GM18907 (cell line): Measurements from ENCODE around the gene DOCK4.

Source experiments
- ATAC-seq: cut with Tn5 transposase; IDR thresholded peaks from one replicate; pipeline ENCODE4 v1.9.1; 2021; ENCODE audit warnings: mild to moderate bottlenecking, moderate library complexity; ENCODE audit not compliant: unreplicated experiment

Gene DOCK4

DNA sequence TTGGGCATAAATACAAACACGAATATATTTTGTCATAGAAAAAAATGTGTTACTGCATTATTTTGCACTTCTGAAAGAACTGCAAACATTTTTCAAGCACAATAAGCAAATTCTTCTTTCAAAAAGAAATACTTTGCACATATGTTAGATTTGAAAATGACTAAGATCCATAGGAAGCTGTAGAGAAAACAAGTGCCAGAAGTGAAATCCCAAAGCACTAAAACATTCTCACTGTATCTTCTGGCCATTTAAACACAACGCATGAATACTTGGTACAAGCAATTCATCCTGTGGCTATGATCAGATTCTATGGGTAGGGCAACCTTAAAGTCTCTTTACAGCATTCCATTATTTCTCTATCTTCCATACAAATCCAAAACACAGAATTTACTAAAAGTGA, 418.5 kb downstream of the DOCK4 start:
- no peak for ATAC-seq

DNA sequence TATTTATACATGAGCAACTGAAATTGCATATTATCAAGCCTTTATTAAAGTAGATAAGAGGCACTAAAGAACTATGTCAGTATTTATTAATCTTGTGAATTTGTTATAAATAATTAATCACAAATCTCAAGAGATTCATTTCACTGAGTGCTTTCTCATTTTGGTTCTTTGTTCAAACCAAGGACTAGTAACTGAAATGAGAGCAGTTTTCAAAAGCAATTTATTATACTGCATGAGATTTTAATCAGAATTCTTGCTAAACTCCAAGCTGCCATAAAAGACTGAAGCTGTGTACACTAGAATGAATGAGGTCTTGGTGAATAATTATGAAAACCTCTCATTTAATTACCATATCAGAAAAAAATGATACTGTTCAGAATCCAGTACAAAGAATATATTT, 419.1 kb downstream of the DOCK4 start:
- ATAC-seq: no peak

DNA sequence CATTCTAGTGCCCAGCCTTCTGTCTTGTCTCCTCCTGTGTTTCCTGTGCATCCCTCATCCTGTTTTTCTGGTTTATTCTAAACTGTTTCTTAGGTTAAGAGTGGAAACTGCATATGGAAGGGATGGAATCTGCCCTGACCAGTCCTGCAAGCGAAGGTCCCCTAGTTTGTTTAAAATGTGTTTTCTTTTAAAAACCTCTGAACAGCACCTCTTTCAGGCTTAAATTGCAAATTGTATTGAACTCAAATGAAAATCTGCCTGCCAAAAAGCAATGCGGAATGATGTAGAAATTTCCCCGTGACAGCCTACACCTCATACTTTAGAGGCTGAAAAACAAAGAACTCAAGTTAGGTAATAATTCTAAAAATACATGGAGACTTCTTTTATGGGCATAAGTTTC, 421.1 kb downstream of the DOCK4 start:
- ATAC-seq: no peak

DNA sequence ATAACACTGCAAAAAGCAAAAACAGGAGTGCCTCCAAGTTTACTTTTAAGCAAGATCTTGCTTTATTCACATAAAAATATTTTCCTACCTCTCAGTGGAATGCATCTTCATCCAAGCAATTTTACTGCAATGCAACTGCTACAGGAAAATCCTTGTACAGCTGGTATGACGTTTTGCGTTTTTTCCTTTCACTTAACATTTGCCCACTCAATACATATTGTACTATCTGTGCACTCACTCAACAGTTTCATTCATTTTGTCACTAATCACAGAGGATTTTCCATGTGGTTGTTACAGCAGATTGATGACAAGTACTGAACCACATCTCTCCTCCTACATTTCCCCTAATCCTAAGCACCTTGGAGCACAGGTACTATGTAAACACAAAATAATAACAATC, 421.9 kb downstream of the DOCK4 start:
- no peak for ATAC-seq

DNA sequence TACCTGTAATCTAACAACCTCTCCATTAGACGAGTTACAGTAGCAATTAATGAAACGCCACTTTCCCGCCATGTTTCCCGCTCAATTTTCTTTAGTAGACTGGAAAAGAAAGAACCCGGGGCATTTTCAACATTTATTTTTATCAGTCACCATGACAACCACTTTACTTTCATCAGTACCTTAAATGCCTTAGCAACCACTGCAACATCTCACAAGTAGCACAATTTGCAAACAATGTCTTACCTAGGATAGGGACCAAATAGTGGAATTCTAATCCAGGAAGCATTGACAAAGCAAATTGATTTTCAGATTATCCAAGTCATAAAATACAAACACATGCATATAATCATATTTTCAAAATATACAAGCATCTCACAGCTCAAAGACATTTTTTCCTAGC, 422.3 kb downstream of the DOCK4 start:
- no peak for ATAC-seq

DNA sequence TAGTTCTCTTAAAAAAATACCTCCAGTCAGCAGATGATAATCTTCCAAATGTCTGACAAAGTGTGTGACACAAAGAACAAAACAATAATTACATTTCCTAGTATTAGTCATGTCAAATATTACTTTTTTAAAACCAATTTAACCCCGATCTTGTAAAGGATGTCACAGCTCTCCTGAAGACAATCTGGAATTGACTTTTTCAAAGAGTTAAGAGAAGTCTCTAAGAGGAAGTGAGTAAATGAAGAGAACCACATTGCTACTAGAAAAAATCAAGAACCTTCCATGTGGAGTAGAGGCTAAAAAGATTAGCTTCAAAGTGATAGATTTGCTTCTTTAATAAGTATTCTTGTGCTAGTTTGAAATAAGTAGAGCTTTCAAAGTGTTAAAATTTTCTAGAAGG, 425.7 kb downstream of the DOCK4 start:
- no peak for ATAC-seq

DNA sequence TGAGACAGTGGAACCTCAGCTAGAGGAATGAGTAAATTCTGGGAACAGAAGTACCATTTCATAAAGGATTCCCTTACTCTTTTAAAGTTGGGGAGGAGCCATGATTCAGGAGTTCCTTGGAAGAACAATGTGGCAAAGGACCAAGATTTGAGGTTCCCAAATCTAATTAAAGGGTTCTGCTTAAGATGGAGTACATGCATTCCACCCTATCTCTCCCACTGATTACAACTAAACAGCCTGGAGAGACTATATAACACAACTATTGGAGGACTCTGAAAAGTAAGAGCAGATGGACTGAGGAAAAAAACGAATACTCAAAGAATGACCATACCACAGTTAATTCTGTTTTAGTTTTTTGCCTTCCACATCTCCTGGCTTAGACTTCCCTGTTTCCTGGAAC, 431.0 kb downstream of the DOCK4 start:
- ATAC-seq: no peak

DNA sequence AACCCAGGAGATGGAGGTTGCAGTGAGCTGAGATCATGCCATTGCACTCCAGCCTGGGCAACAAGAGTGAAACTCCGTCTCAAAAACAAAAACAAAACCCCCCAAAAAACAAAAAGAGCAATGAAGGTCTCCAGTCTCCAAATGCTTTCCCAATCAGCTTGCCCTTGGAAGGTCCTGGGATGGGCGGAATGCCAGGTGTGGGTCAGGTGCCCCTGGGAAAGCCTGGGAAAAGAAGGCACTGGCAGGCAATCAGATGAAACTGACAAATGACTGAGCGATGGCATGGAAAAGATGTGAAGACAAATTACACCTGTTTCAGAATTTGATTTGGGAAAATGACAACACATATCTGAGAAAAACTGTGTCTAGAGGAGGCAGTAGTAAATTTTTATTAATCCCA, 433.5 kb downstream of the DOCK4 start:
- no peak for ATAC-seq

DNA sequence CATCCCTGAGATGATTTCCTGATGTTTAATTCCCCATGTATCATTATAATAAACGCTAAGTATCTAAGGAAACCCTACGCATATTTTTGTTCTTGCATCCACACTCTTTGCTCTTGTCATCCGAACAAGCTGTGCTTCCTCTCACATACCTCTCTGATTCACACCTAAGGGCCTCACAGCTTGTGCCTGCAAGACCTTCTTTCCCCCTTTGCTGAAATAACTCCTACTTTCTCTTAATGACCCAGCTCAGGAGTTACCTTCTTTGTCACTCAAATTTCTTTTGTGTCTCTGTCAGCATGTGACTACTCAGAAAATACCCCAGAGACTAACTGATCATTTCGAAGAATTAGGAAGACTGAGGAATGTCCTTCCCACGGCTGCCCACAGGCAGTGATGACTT, 434.6 kb downstream of the DOCK4 start:
- ATAC-seq: no peak

DNA sequence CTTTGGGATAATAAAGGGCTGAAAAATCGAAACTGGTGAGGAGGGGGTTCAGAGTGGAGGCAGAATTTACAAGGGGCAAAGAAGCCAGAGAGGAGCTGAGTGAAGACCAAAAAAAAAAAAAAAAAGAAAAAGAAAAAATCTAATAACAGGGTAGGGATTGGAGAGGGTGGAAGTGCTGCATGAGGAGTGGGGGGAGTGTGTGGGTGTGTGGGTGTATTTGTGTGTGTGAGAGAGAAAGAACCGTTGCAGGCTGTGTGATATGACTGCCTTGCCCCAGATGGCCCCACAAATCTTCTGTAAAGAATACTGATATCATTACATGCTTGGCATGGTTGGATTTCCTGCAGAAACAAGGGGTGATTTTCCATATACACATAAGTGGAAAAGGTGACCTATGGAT, 436.1 kb downstream of the DOCK4 start:
- ATAC-seq: no peak

DNA sequence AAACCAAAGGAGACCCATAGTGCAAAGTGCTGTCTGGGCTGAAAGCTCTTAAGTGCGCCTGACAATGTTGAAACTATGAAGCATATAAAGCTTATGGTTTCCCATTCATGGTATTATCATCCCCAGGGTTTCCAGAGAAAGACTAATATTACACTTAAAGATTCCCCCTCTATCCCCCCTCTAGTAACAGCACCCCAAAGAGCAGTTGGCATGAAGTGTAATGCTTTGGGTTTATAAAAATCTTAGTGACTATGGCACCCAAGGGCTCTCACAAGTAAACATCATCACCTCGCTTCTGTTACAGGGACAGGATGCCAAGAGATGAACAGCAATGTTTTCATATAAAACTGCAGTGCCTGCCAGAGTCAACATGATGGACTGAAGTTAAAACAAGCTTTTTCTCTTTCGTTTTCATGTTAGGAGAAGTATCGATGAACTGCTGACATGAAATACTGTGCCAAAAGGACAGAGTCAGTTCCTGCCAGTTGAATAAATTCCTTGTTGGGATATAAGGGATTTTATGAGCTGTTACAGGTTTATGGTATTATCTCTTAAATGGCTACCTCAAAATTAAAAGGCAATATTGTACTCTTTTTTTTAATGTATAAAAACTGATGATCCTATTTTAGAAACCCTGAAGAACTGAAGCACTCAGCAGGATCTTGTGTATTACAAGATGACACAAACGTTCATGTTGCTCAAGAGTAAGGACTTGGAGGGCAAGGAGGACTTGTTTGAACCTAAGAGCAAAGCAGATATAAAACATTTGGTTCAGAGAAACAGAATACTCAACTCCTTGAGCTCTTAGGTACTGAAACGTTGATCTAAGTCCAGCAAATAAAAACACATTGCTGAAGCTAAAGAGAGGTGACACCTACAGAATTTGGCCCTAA, 440.2 kb downstream of the DOCK4 start:
- no peak for ATAC-seq

DNA sequence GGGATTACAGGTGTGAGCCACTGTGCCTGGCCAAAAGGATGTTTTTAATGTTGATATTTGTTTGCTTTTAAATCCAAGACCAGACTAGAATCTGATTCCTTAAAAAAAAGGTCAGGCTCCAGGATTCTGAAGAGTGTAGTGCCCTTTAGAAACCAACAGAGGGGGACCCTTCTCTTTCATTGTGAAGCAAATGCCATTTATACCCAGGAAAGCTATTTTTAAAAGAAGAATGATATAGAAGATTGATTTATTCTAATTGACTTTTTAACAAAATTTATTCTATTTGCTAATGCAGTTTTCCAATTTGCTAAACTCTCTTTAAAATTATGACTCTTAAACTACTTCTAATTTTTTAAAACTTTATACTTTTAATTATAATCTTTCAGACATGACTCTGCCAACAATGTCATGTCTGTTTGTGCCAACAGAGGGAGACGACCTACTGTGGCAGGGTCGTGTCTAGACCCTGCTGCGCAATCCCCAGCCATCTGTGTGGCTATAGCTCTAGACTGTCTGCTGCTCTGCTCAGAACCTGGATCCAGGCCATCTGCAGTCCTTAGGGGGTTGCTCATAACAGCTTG, 442.9 kb downstream of the DOCK4 start:
- ATAC-seq: peak; percentile 63

DNA sequence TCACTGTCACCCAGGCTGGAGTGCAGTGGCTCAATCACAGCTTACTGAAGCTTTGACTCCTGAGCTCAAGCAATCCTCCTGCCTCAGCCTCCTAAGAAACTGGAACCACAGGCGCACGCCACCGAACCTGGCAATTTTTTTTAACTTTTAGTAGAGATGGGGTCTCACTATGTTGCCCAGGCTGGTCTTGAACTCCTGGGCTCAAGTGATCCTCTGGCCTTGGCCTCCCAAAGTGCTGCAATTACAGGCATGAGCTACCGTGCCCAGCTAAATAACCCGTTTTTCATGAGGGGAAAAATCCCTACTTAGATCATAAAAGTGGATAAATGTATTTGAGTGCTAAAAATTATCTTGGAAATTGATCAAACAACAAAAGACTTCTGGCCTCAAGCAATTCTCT, 443.4 kb downstream of the DOCK4 start:
- ATAC-seq: no peak

DNA sequence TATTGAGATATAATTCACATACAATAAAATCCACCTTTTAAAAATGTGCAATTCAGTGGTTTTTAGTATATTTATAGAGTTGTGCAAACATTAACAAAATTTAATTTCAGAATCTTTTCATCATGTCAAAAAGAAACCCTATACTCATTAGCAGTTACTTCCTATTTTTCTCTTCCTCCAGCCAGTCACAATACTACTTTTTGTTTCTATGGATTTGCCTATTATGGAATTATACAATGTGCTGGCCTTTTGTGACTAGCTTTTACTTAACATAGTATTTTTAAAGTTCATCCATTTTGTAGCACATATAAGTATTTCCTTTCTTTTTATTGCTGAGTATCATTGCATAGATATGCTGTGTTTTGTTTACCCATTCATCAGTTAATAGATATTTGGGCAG, 444.0 kb downstream of the DOCK4 start:
- no peak for ATAC-seq

DNA sequence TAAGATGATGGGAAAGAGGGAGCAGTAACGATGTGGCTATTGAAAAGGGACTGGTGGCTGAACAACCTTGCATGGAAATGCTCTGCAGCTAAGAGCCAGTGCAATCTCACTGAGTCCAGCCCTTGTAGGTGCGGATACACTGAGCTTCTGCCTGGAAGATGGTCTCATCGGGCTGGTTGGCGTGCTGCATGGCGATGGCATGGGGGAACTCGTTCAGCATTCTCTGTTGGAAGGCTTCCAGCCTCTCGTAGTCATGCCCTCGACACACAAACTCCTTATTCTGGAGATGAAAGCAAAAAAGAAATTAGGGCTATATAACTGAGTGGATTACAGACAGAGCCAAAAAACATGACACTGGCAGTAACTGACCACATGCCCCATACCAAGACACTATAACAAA, 446.2 kb downstream of the DOCK4 start:
- no peak for ATAC-seq

DNA sequence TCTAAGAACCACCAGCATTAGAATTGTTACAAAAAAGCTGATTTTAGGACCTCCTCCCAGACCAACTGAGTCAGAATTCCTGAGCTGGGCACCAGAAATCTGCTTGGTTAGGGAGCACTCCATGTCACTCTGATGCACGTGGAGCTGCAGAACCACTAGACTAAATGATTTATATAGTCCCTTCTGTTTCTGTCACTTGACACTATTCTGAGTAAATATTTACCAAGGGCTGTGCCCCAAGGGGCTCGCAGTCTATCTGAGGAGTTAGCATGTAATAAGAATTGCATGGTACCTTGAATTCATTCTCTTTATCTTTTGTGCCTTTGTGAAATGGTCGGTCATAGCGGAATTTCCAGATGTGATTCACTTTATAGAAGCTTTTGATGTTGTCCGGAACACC, 447.9 kb downstream of the DOCK4 start:
- no peak for ATAC-seq

DNA sequence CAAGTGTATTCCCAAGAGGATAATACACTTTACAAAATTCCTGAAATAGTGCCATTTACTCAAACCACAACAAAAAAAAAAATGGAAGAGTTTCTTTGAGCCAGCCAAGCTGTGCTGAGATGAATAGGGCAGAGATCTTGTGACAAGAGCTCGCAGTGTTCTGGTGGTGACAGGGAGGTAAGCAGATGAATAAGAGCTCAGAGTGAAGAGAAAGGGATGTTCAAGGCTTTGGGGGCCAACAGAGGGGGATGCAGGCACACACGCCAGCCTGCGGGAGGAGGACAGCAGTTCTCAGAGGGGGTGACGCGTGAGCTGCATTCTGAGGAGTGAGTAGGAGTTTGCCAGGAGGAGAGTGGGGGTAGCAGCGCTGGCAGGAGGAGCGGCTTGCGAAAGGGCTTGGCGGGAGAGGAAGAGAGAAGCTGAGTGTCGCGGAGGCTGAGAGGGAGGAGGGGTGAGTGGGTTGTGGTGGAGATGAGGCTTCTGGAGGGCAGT, 449.5 kb downstream of the DOCK4 start:
- ATAC-seq: no peak

DNA sequence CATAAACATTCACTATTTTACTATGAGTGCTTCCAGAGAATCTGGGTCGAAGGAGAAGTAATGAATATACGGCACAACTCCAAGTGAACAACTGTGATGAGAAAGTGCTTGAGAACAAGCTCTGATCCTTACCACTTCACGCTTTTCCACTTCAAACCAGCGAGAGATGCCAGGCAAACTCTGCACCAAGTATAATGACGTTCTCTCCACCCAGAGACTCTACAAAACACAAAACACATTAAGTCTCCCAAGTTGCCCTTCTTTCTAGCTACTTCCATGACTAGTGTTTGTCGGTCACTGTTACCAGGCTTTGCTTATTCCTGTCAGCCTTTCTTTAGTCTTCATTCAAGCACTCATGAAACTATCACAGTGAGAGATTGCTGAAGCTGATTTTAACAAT, 450.8 kb downstream of the DOCK4 start:
- ATAC-seq: no peak

DNA sequence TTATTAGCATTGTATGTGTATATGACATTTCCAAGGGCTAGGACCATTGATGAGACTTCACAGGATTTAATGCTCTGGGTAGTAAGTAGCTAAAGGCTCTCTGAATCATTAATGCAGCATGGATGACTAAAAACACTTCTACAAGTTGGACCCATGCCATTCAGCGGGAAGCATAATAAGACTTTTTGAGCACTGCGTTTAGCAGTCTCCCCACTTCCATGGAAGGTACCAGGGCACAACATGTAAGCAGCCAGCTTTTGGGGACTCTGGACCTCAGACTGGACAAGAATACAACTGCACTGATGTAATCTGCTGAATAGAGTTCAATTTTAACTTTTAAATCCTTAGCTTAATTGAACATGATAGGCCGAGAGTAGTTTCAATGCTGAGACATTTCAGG, 452.2 kb downstream of the DOCK4 start:
- no peak for ATAC-seq

DNA sequence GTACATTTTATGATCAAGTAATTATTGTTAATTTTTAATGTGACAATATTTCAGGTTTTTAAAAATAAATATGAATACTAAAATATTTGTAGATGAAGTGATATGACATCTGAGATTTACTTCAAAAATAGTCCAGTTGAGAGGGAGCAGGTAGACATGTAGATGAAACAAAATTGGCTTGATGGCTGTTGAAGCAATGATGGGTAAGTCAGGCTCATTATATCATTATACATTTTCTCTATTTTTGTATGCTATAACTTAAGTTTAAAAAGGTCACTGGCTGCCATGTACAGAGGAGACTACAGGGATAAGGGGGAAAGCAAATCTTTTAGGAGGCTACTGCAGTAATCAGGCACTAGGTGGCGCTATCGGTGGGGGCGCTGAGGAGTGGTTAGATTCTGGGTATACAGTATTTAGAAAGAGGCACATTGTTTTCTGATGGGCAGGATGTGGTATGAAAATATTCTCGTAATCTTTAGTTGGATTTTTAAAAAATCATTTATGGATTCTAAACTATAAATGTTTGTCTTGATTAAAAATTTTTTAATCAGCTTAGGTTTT, 454.1 kb downstream of the DOCK4 start:
- peak; percentile 96 for ATAC-seq

DNA sequence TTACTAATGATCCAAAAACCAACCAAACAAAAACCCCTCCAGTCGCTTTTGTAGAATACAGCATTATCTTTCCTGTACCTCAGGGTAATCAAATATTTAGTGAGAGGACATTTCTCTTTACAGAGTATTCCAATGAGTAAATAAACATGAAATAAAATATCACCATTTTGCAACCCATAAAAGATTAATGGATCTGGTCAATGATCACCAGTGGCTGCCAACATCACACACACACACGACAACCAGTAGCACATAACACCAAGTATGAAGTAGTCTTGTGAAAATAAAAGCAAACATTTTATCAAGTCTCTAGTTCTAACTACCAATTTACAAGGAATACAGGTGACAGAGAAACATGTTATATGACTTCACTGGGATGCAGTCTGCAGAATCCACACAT, 455.3 kb downstream of the DOCK4 start:
- no peak for ATAC-seq

DNA sequence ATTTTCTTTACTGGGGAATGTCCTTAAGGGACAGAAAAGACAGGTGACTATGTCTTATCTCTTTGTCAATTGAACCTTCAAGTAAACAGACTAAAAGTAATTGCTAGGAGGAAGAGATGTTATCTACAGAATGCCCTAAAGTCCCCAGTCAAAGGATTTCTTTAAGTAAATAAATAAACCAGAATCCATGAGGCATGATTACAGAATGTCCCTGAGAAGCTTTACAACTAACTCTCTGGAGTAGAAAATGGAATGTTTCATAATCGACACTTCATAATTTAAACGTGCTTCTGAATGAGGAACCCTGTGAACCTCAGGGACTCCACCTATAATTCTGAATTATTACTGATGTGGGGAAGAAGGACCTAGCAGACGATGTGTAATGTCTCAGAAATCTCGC, 456.0 kb downstream of the DOCK4 start:
- no peak for ATAC-seq
